Measurements from ENCODE around the gene YARS1. TPM values are rescaled to one million over a fixed set of nuclear protein-coding genes. Genes with fewer than 3 reads are reported as not detected.

Gene YARS1
- total and polyA plus RNA-seq, 4 donors, result 31.6 to 94.0 (median 52.6) TPM

DNA sequence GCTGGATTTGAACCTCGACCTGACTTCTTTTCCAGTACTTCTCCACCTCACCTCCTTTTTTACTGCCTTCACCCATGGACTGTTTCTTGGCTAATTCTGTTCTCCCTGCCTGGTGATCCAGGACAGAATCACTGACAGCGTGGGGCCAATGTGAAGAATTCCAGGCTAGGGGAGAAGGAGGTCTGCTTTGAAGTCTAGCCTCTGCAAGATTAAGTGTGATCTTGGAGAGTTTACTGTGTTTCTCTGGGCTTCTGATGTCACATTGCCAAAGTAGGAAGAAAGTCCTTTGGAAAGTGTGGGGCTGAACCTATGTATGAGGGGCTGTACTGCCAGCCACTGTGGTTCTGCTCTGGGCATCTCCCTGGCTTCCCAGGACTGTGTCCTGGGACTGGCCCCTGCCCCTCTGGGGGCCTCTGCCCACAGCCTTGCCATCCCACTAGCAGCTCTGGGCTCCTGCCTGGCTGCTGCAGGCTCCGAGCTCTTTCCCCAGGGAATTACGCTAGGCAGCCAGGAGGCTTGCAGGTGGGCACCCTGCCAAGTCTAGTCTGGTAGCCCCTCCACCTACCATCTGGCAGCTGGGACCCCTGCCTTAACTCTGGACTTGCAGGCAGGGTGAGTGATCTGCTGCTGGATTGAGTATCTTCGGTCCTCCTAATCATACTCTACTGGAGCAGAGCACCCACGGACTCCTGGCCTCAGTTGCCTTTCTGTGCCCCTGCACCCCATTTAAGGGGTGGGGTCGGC is 52.2 kb downstream of the YARS1 start:
- Histone ChIP-seq H3K9me3 (ENCODE audit: control insufficient read depth in 4 of 4, low read length in 3 of 4) (no peaks in the 10 kb centered on the region), H3K27ac (ENCODE audit: low read depth in 1 of 2, low read length in 2 of 2) (no peak overlapping the region), H3K4me1 (ENCODE audit: control insufficient read depth in 4 of 4, insufficient read depth in 4 of 4, low read length in 3 of 4) (peaks cover 2 to 14% (median 8%) of the 10 kb centered on the region in 4 donors), H3K27me3 (ENCODE audit: control insufficient read depth in 4 of 4, insufficient read depth in 4 of 4, low read length in 3 of 4) (no peaks in the 10 kb centered on the region), H3K9ac (ENCODE audit: low read depth in 1 of 2, low read length in 2 of 2) (no peak overlapping the region), H3K4me3 (ENCODE audit: low read depth in 1 of 3, low read length in 3 of 3) (no peak overlapping the region), H3K36me3 (ENCODE audit: control insufficient read depth in 4 of 4, insufficient read depth in 3 of 4, low read depth in 1 of 4, low read length in 3 of 4) (peaks cover 0 to 8% (median 0%) of the 10 kb centered on the region in 4 donors)
- no peak for DNase-seq (ENCODE audit: low spot score)
- WGBS, result 83% methylated on average over 7 of the region's 7 CpGs
- TF ChIP-seq NR2F2 (IDR thresholded peaks at IDR 0.05) (no peak), JUND (IDR thresholded peaks at IDR 0.05) (no peak), HNF4G (IDR thresholded peaks at IDR 0.05) (no peak), FOXA1 (IDR thresholded peaks at IDR 0.05) (no peak), RAD21 (IDR thresholded peaks at IDR 0.05) (no peak)
- TF ChIP-seq, protein P1, sequence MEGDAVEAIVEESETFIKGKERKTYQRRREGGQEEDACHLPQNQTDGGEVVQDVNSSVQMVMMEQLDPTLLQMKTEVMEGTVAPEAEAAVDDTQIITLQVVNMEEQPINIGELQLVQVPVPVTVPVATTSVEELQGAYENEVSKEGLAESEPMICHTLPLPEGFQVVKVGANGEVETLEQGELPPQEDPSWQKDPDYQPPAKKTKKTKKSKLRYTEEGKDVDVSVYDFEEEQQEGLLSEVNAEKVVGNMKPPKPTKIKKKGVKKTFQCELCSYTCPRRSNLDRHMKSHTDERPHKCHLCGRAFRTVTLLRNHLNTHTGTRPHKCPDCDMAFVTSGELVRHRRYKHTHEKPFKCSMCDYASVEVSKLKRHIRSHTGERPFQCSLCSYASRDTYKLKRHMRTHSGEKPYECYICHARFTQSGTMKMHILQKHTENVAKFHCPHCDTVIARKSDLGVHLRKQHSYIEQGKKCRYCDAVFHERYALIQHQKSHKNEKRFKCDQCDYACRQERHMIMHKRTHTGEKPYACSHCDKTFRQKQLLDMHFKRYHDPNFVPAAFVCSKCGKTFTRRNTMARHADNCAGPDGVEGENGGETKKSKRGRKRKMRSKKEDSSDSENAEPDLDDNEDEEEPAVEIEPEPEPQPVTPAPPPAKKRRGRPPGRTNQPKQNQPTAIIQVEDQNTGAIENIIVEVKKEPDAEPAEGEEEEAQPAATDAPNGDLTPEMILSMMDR (IDR thresholded peaks at IDR 0.05; ENCODE audit: low read depth, low read length, missing input control), result no peak
- TF ChIP-seq, protein P2, sequence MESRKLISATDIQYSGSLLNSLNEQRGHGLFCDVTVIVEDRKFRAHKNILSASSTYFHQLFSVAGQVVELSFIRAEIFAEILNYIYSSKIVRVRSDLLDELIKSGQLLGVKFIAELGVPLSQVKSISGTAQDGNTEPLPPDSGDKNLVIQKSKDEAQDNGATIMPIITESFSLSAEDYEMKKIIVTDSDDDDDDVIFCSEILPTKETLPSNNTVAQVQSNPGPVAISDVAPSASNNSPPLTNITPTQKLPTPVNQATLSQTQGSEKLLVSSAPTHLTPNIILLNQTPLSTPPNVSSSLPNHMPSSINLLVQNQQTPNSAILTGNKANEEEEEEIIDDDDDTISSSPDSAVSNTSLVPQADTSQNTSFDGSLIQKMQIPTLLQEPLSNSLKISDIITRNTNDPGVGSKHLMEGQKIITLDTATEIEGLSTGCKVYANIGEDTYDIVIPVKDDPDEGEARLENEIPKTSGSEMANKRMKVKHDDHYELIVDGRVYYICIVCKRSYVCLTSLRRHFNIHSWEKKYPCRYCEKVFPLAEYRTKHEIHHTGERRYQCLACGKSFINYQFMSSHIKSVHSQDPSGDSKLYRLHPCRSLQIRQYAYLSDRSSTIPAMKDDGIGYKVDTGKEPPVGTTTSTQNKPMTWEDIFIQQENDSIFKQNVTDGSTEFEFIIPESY (IDR thresholded peaks at IDR 0.05), result no peak

DNA sequence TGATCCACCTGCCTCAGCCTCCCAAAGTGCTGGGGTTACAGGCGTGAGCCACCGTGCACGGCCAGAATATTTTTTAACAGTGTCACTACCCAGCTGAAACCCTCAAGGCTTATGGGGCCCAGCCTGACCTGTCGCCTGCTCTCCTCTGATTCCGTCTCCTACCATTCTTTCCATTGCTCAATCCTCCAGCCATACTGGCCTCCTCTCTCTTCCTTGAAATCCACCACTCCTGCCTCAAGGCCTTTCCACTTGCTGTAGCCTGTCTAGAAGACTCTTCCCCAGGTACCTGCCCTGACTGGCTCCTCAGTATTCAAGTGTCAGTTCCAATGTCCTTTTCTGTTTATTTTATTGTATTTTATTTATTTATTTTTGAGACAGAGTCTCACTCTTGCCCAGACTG is 53.9 kb downstream of the YARS1 start:
- Histone ChIP-seq H3K36me3 (ENCODE audit: control insufficient read depth in 4 of 4, insufficient read depth in 3 of 4, low read depth in 1 of 4, low read length in 3 of 4) (peaks cover 0 to 4% (median 0%) of the 10 kb centered on the region in 4 donors), H3K9ac (ENCODE audit: low read depth in 1 of 2, low read length in 2 of 2) (no peak overlapping the region), H3K4me1 (ENCODE audit: control insufficient read depth in 4 of 4, insufficient read depth in 4 of 4, low read length in 3 of 4) (peaks cover 10 to 24% (median 12%) of the 10 kb centered on the region in 4 donors), H3K4me3 (ENCODE audit: low read depth in 1 of 3, low read length in 3 of 3) (no peak overlapping the region), H3K27me3 (ENCODE audit: control insufficient read depth in 4 of 4, insufficient read depth in 4 of 4, low read length in 3 of 4) (no peaks in the 10 kb centered on the region), H3K9me3 (ENCODE audit: control insufficient read depth in 4 of 4, low read length in 3 of 4) (no peaks in the 10 kb centered on the region), H3K27ac (ENCODE audit: low read depth in 1 of 2, low read length in 2 of 2) (no peak overlapping the region)
- TF ChIP-seq, protein P3, sequence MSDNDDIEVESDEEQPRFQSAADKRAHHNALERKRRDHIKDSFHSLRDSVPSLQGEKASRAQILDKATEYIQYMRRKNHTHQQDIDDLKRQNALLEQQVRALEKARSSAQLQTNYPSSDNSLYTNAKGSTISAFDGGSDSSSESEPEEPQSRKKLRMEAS (IDR thresholded peaks at IDR 0.05), result no peak
- TF ChIP-seq YY1 (IDR thresholded peaks at IDR 0.05), result no peak
- no peak for TF ChIP-seq HNF4G (IDR thresholded peaks at IDR 0.05)
- no peak for TF ChIP-seq RAD21 (IDR thresholded peaks at IDR 0.05)
- TF ChIP-seq FOXA2 (IDR thresholded peaks at IDR 0.05), result no peak
- TF ChIP-seq TAF1 (conservative IDR thresholded peaks at IDR 0.05), result no peak
- TF ChIP-seq GABPA (IDR thresholded peaks at IDR 0.05 in 1 of 2, conservative IDR thresholded peaks at IDR 0.05 in 1 of 2), result no peak
- no peak for TF ChIP-seq FOXA1 (IDR thresholded peaks at IDR 0.05)
- no peak for TF ChIP-seq SP1 (IDR thresholded peaks at IDR 0.05)
- TF ChIP-seq RXRA (IDR thresholded peaks at IDR 0.05), result no peak
- TF ChIP-seq, protein P4, sequence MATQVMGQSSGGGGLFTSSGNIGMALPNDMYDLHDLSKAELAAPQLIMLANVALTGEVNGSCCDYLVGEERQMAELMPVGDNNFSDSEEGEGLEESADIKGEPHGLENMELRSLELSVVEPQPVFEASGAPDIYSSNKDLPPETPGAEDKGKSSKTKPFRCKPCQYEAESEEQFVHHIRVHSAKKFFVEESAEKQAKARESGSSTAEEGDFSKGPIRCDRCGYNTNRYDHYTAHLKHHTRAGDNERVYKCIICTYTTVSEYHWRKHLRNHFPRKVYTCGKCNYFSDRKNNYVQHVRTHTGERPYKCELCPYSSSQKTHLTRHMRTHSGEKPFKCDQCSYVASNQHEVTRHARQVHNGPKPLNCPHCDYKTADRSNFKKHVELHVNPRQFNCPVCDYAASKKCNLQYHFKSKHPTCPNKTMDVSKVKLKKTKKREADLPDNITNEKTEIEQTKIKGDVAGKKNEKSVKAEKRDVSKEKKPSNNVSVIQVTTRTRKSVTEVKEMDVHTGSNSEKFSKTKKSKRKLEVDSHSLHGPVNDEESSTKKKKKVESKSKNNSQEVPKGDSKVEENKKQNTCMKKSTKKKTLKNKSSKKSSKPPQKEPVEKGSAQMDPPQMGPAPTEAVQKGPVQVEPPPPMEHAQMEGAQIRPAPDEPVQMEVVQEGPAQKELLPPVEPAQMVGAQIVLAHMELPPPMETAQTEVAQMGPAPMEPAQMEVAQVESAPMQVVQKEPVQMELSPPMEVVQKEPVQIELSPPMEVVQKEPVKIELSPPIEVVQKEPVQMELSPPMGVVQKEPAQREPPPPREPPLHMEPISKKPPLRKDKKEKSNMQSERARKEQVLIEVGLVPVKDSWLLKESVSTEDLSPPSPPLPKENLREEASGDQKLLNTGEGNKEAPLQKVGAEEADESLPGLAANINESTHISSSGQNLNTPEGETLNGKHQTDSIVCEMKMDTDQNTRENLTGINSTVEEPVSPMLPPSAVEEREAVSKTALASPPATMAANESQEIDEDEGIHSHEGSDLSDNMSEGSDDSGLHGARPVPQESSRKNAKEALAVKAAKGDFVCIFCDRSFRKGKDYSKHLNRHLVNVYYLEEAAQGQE (IDR thresholded peaks at IDR 0.05), result no peak
- TF ChIP-seq, protein P1 (IDR thresholded peaks at IDR 0.05; ENCODE audit: low read depth, low read length, missing input control), result no peak
- TF ChIP-seq EGR1 (IDR thresholded peaks at IDR 0.05; ENCODE audit: low read depth in 2 of 2), result no peak
- TF ChIP-seq, protein P5, sequence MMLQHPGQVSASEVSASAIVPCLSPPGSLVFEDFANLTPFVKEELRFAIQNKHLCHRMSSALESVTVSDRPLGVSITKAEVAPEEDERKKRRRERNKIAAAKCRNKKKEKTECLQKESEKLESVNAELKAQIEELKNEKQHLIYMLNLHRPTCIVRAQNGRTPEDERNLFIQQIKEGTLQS (IDR thresholded peaks at IDR 0.05), result no peak
- no peak for TF ChIP-seq JUND (IDR thresholded peaks at IDR 0.05)
- TF ChIP-seq HNF4A (conservative IDR thresholded peaks at IDR 0.05), result no peak
- no peak for TF ChIP-seq NR2F2 (IDR thresholded peaks at IDR 0.05)
- TF ChIP-seq, protein P2 (IDR thresholded peaks at IDR 0.05), result no peak
- no peak for DNase-seq (ENCODE audit: low spot score)
- 94% methylated on average over 5 of the region's 5 CpGs for WGBS

Data from liver (tissue), 9 donors.